Spleen (tissue), 7 donors: ENCODE data around the gene ZBTB7B.

Source experiments
- CTCF ChIP-seq, 11 experiments: fragments of 200-600 bp in 7 of 11; fragments of 450-650 bp in 4 of 11; sonication (generic) in 4 of 11; IDR thresholded peaks in 8 of 11; conservative IDR thresholded peaks in 3 of 11; 1 replicate in 7 of 11; 2 replicates in 4 of 11; pipeline versions ENCODE4 v1.4.0 to v1.8.0; 2016 to 2021; ENCODE audit warnings: antibody characterized with exemption in 11 of 11, inconsistent platforms in 4 of 11, mild to moderate bottlenecking in 1 of 11
- POLR2AphosphoS5 ChIP-seq, 3 donors: sonication (generic); formaldehyde crosslinking; IDR thresholded peaks; one replicate each; pipeline ENCODE4 v1.5.1; 2017; ENCODE audit warnings: antibody characterized with exemption in 3 of 3
- donor health status: DM: no; HTN: no; CAD: no; lungs with moderate emphysema.
- donor health status: DM: no; HTN: no; CAD: no.
- donor health status: DM: no; HTN: no; CAD: no.

GRCh38 chr1:155009221-155009711, 6.7 kb downstream of the ZBTB7B start:
- TF ChIP-seq CTCF (IDR thresholded peaks at IDR 0.05 in 8 of 11, conservative IDR thresholded peaks at IDR 0.05 in 3 of 11) (no peak), POLR2AphosphoS5 (IDR thresholded peaks at IDR 0.05) (no peak)
